Measurements from ENCODE around the gene SNORC.

The SNORC gene

GRCh38 chr2:232893834-232894233 is 23.8 kb downstream of the SNORC start:
- TF ChIP-seq, protein P1, sequence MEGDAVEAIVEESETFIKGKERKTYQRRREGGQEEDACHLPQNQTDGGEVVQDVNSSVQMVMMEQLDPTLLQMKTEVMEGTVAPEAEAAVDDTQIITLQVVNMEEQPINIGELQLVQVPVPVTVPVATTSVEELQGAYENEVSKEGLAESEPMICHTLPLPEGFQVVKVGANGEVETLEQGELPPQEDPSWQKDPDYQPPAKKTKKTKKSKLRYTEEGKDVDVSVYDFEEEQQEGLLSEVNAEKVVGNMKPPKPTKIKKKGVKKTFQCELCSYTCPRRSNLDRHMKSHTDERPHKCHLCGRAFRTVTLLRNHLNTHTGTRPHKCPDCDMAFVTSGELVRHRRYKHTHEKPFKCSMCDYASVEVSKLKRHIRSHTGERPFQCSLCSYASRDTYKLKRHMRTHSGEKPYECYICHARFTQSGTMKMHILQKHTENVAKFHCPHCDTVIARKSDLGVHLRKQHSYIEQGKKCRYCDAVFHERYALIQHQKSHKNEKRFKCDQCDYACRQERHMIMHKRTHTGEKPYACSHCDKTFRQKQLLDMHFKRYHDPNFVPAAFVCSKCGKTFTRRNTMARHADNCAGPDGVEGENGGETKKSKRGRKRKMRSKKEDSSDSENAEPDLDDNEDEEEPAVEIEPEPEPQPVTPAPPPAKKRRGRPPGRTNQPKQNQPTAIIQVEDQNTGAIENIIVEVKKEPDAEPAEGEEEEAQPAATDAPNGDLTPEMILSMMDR (conservative IDR thresholded peaks at IDR 0.05) = no peak
- no peak overlapping the region for H3K27ac ChIP-seq

- TF ChIP-seq, protein P1 (conservative IDR thresholded peaks at IDR 0.05) = no peak
- no peak overlapping the region for H3K27ac ChIP-seq
Measured at GRCh38 chr2:232894251-232894650, 24.2 kb downstream of the SNORC start.

DNA sequence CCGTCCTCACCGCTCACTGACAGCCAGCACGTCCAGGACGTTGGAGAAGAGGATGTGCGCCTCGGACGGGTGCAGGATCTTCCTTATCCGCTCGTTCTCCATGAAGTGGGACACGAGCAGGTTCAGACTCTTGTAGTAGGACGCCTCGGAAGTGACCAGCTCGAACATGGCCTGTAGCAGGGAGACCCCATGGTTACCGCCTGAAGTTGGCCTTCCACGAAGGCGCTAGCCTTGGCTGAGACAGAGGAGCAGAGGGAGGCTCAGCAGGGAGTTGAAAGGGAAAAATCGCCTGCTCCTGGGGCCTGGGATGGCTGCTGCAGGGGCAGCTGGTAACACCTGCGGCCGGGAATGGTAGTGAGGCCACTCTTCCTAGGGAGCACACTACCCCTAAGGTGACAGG is 24.7 kb downstream of the SNORC start:
- no peak overlapping the region for H3K27ac ChIP-seq
- TF ChIP-seq, protein P1 (conservative IDR thresholded peaks at IDR 0.05) = no peak

DNA sequence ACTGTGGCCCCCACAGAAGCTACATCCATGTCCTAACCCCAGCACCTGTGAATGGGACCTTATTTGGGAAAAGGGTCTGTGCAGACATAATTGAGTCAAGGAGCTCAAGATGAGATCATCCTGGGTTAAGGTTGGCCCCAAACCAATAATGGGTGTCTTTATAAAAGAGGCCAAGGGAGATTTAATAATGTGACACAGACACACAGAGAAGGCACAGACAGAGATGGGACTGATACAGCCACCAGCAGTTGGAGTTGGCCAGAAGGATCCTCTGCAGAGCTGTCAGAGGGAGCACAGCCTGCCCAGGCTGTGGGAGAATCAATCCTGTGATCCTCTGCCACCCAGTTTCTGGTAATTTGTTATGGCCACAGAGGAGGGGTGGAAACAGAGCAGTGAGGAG is 26.0 kb downstream of the SNORC start:
- TF ChIP-seq, protein P1 (conservative IDR thresholded peaks at IDR 0.05) = no peak
- H3K27ac ChIP-seq = no peak overlapping the region

DNA sequence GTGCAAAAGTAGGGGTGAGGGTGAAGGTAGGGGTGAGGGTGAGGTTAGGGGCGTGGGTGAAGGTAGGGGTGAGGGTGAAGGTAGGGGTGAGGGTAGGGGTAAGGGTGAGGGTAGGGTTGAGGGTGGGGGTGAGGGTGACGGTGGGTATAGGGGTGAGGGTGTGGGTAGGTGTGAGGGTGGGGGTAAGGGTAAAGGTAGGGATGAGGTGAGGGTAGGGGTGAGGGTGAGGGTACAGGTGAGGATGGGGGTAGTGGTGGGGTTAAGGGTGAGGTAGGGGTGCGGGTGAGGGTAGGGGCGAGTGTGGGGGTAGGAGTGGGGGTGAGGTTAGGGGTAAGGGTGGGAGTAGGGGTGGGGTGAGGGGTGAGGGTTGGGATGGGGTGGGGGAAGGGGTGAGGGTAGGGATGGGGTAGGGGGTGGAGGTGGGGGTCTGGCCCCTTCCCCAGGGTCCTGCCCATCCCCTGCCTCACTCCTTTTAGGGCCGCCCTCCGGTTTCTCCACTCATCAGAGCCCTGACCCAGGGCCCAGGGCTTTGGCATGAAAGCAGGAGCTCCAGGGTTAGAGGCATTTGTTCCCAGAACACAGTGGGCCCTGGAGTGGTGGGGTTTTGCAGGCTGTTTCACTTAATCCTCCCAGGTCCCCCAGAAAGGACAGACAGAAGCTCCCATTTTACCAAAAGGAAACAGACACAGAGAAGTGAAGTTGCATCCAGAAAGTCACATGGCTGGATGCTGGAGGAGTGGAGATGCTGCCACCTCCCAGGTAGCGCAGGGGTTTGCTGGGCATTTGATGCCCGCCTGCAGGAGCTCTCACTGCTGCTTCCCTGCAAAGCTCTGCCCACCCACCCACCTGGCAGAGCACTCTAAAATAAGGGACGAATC is 26.9 kb downstream of the SNORC start:
- TF ChIP-seq, protein P1 (conservative IDR thresholded peaks at IDR 0.05) = no peak
- H3K27ac ChIP-seq = no peak overlapping the region

- no peak overlapping the region for H3K27ac ChIP-seq
- TF ChIP-seq, protein P1 (conservative IDR thresholded peaks at IDR 0.05) = no peak
Measured at GRCh38 chr2:232897598-232898408, 27.7 kb downstream of the SNORC start.
